GM18502 (cell line): Measurements from ENCODE around the gene AP1S1.

Experiments
- ATAC-seq: cut with Tn5 transposase; IDR thresholded peaks from one replicate; pipeline ENCODE4 v1.9.1; 2021; ENCODE audit warnings: mild to moderate bottlenecking; ENCODE audit not compliant: unreplicated experiment, poor library complexity

Gene AP1S1

GRCh38 chr7:101169838-101170551 lies 15.7 kb downstream of the AP1S1 start:
- ATAC-seq: no peak

- no peak for ATAC-seq
These were observed 16.6 kb downstream of the AP1S1 start for GRCh38 chr7:101170617-101171441.

GRCh38 chr7:101171442-101171837 lies 17.2 kb downstream of the AP1S1 start:
- ATAC-seq: no peak

- ATAC-seq: no peak
These were observed 18.0 kb downstream of the AP1S1 start for GRCh38 chr7:101172005-101172853.

- no peak for ATAC-seq
These were observed 18.8 kb downstream of the AP1S1 start for GRCh38 chr7:101172854-101173751.

- ATAC-seq: no peak
These were observed 19.5 kb downstream of the AP1S1 start for GRCh38 chr7:101173752-101174244.

GRCh38 chr7:101174322-101174854 lies 20.1 kb downstream of the AP1S1 start:
- ATAC-seq: no peak

GRCh38 chr7:101175664-101176063 lies 21.4 kb downstream of the AP1S1 start:
- no peak for ATAC-seq

- ATAC-seq: no peak
These were observed 23.4 kb downstream of the AP1S1 start for GRCh38 chr7:101177644-101178043.

GRCh38 chr7:101179117-101179516 lies 24.8 kb downstream of the AP1S1 start:
- no peak for ATAC-seq

- no peak for ATAC-seq
These were observed 25.4 kb downstream of the AP1S1 start for GRCh38 chr7:101179713-101180112.

GRCh38 chr7:101180130-101180755 lies 26.0 kb downstream of the AP1S1 start, which contains the start of gene NAT16:
Gene NAT16 (minus strand): TSS chr7:101180293. CDS start chr7:101174807, 5,486 bp downstream.
- ATAC-seq: no peak

- ATAC-seq: no peak
These were observed 31.1 kb downstream of the AP1S1 start for GRCh38 chr7:101185258-101185839.

- no peak for ATAC-seq
These were observed 31.9 kb downstream of the AP1S1 start for GRCh38 chr7:101186194-101186593.

GRCh38 chr7:101186844-101187428 lies 32.7 kb downstream of the AP1S1 start:
- no peak for ATAC-seq

GRCh38 chr7:101189109-101189508 lies 34.8 kb downstream of the AP1S1 start:
- no peak for ATAC-seq

- ATAC-seq: no peak
These were observed 41.6 kb downstream of the AP1S1 start for GRCh38 chr7:101195884-101196283.

- no peak for ATAC-seq
These were observed 43.7 kb downstream of the AP1S1 start for GRCh38 chr7:101197991-101198390.
